Activated T-helper 1 cell treated with Interleukin-2 at 50 U/mL for 16 hours (primary cell): Measurements from ENCODE around the gene IRX3.

Experiments
- DNase-seq: peaks from one replicate; pipeline ENCODE4 v3.0.0-alpha.2; 2020; ENCODE audit warnings: low read depth

Gene IRX3

GRCh38 chr16:54290833-54291655 lies 4.5 kb upstream of the IRX3 start:
- DNase-seq = no peak

GRCh38 chr16:54289945-54290832 lies 3.6 kb upstream of the IRX3 start:
- DNase-seq = no peak

GRCh38 chr16:54289242-54289944 lies 2.8 kb upstream of the IRX3 start:
- DNase-seq = no peak

GRCh38 chr16:54288835-54289241 lies 2.3 kb upstream of the IRX3 start:
- no peak for DNase-seq

- DNase-seq = no peak
These were observed 1.6 kb upstream of the IRX3 start for GRCh38 chr16:54288030-54288834.

GRCh38 chr16:54287131-54288029 lies 793 bp upstream of the IRX3 start:
- DNase-seq = no peak

- DNase-seq = no peak
These were observed 559 bp downstream of the IRX3 start for GRCh38 chr16:54286090-54286365.

- DNase-seq = no peak
These were observed 1.0 kb downstream of the IRX3 start for GRCh38 chr16:54285414-54286089.

- no peak for DNase-seq
These were observed 1.6 kb downstream of the IRX3 start for GRCh38 chr16:54284931-54285413.

- DNase-seq = no peak
These were observed 2.2 kb downstream of the IRX3 start for GRCh38 chr16:54284319-54284930.

GRCh38 chr16:54283725-54284318 lies 2.8 kb downstream of the IRX3 start:
- no peak for DNase-seq

GRCh38 chr16:54282928-54283724 lies 3.5 kb downstream of the IRX3 start:
- no peak for DNase-seq

- no peak for DNase-seq
These were observed 4.2 kb downstream of the IRX3 start for GRCh38 chr16:54282202-54282927.

- no peak for DNase-seq
These were observed 4.9 kb downstream of the IRX3 start for GRCh38 chr16:54281535-54282201.

- no peak for DNase-seq
These were observed 5.8 kb downstream of the IRX3 start for GRCh38 chr16:54280751-54281150.

- DNase-seq = no peak
These were observed 8.5 kb downstream of the IRX3 start for GRCh38 chr16:54277845-54278703.
